NCI-H524 (cell line): ENCODE measurements around the gene UBE2L6.

ENCODE experiments used
- DNase-seq, 2 experiments: peaks; one replicate each; lab custom pipeline; 2025; lab: John Stamatoyannopoulos, UW

Gene UBE2L6

GRCh38 chr11:57567515-57568329 is at the start of gene UBE2L6:
Gene UBE2L6, minus strand, starts transcription at chr11:57567672. Its CDS starts 61 bp downstream, at chr11:57567611.
- DNase-seq = peak in 1 of 2 experiments; percentile 48

GRCh38 chr11:57616595-57616994 is 49.1 kb upstream of the UBE2L6 start:
- DNase-seq = no peak

GRCh38 chr11:57615308-57615707 is 47.8 kb upstream of the UBE2L6 start:
- DNase-seq = no peak

- no peak for DNase-seq
Measured at GRCh38 chr11:57614234-57614772, 46.8 kb upstream of the UBE2L6 start.

DNA sequence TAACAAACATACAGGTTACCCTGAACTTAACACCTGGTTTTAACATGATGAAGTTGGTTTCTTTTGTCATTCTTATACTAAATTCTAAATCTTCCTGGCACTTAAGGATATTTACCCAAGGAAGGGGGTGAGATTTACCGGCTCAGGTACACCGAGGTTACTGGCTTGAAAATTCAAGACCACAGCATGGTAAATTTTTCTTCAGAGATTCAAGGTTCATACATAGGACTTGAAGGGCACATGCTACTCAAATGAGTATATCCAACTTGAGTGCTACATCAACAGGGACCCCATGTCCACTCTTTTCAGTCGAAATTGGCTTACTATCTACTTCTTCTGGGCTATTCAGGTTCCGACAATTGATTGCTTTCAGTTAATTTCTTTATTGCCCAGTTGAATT is 42.7 kb upstream of the UBE2L6 start:
- no peak for DNase-seq

DNA sequence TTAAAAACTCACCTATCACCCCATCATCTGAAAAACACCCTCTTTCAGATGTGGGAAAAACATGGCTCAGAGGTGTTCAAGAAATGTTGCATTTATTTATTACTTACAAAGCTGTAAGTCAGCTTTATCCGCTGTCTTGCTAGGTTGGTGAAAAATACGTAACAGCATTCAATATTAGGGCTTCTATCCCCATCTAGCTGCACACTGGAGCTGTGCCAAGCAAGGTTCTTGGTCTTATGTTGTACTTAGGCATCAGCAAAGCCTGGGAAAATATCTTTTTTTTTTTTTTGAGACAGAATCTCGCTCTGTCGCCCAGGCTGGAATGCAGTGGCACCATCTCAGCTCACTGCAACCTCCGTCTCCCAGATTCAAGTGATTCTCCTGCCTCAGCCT is 37.6 kb upstream of the UBE2L6 start:
- no peak for DNase-seq

- no peak for DNase-seq
Measured at GRCh38 chr11:57604296-57605027, 37.0 kb upstream of the UBE2L6 start.

GRCh38 chr11:57601297-57601696 is 33.8 kb upstream of the UBE2L6 start:
- peak; percentile 10 to 41 for DNase-seq

GRCh38 chr11:57599381-57599780 is 31.9 kb upstream of the UBE2L6 start:
- no peak for DNase-seq

DNA sequence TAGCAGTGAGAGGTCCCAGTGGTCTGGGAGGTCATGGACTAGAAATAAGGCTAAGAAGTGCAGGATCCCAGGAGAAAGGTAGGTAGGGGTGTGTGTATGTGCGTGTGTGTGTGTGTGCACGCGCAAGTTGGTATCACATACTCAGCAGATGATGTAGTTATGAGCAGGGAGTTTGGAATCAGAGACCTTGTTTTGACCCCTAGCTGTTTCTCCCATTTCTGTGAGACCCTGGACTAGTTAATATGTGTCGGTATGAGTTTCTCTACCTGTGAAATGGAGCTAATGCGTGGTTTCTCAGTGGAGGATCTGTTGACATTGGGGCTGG is 31.3 kb upstream of the UBE2L6 start:
- no peak for DNase-seq

GRCh38 chr11:57597916-57598830 is 30.7 kb upstream of the UBE2L6 start:
- DNase-seq = peak in 1 of 2 experiments; percentile 30

- no peak for DNase-seq
Measured at GRCh38 chr11:57597461-57597915, 30.0 kb upstream of the UBE2L6 start, which contains the start of gene SERPING1. Gene SERPING1, plus strand, starts transcription at chr11:57597685. Its CDS starts 586 bp downstream, at chr11:57598271.

DNA sequence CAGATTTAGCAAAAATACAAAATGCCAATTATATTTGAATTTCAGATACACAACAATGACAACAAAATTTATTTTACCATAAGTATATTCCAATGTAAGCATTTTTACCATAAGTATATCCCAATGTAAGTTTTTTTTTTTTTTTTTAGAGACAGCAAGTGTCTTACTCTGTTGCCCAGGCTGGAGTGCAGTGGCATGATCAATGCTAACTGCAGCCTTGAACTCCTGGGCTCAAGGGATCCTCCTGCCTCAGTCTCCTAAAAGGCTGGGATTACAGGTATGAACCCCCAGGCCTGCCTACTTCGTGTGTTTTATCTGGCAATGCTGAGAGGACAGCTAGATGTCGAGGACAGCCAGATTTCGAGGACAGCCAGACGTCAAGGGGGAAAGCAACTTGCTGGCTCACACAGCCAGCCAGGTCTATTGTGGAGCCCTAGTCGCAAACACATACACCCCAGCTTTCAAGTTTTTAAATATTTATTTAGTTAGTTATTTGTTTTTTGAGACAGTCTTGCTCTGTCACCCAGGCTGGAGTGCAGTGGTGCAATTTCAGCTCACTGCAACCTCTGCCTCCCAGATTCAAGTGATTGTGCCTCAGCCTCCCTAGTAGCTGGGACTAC is 28.9 kb upstream of the UBE2L6 start:
- DNase-seq = no peak

GRCh38 chr11:57588046-57588710 is 20.7 kb upstream of the UBE2L6 start:
- no peak for DNase-seq

DNA sequence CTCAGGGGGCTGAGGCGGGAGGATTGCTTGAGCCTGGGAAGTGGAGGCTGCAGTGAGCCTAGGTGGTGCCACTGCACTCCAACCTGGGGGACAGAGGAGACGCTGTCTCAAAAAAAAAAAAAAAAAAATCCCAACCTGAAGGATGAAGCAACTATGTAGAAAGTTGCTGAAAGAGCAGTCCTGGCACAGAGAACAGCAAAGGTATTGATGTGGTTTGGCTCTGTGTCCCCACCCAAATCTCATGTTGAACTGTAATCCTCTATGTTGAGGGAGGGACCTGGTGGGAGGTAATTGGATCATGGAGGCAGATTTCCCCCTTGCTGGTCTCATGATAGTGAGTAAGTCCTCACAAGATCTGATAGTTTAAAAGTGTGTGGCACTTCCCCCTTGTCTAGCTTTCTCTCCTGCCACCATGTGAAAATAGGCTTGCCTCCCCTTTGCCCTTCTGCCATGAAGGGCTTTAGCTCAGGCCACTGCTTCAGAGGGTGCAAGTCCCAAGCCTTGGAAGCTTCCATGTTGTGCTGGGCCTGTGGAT is 19.3 kb upstream of the UBE2L6 start:
- DNase-seq = no peak

DNA sequence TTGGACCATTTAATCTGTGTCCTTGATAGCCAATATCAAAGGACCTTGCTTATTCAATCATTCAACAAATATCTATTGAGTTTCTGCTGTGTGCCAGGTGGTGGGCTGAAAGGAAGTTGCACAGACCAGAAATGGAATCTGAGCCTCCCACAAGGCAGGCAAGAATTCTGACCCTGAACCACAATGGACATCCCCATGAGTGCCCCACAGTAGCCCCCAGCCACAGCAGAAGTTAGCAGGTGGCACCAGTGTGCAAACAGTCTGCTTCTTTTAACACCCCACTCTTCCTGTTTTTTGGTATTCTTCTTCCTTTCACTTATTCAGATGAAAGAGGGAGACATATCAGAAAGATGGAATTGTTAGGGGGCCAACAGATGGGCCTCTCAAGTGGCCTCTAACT is 17.8 kb upstream of the UBE2L6 start:
- DNase-seq = no peak

- DNase-seq = no peak
Measured at GRCh38 chr11:57584341-57584740, 16.9 kb upstream of the UBE2L6 start.

DNA sequence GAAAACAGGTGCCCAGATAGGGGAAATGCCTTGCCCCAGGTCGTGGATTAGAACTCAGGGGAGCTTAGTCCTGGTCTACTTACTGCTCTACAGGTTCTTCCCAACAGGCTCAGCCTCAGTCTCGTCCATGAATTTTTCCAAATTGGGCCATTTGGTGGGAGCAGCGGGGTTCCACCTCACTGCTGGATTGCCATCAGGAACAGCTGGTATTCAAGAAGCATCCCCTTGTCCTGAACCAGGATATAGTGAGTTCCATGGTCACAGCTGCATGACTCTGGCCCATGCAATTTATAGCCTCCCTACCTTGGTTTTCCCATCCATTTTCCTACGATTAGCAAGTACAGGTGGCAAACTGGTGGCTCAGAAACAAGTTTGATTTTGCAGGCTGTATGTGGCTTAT is 6.6 kb upstream of the UBE2L6 start:
- DNase-seq = no peak

GRCh38 chr11:57571606-57572005 is 4.1 kb upstream of the UBE2L6 start:
- DNase-seq = no peak

GRCh38 chr11:57568330-57568766 is 876 bp upstream of the UBE2L6 start:
- DNase-seq = peak; percentile 11 to 73
